ENCODE results near the gene ZNF106. TPM values are rescaled to one million over a fixed set of nuclear protein-coding genes. Genes with fewer than 3 reads are reported as not detected.

Gene ZNF106
- total RNA-seq, result 57.6 to 80.2 TPM (median 58.1 TPM) in 3 replicates
- long read RNA-seq, partial matches to known transcripts, result 12 of 22 reads
- long read RNA-seq, other reads (novel, unspliced or antisense), result 10 of 22 reads

- no peaks in the 10 kb centered on the region for H3K36me3 Mint-ChIP-seq (ENCODE audit: low read depth)
- H3K4me1 Mint-ChIP-seq (ENCODE audit: low read depth), result peaks cover 48% of the 10 kb centered on the region
- no peak for DNase-seq (ENCODE audit: low spot score)
- peak within 1 kb of the TSS; percentile 88 for H3K4me3 Mint-ChIP-seq (ENCODE audit: unreplicated experiment)
- H3K27ac Mint-ChIP-seq (ENCODE audit: unreplicated experiment), result peak within 1 kb of the TSS; percentile 100
- TF ChIP-seq, protein P1, sequence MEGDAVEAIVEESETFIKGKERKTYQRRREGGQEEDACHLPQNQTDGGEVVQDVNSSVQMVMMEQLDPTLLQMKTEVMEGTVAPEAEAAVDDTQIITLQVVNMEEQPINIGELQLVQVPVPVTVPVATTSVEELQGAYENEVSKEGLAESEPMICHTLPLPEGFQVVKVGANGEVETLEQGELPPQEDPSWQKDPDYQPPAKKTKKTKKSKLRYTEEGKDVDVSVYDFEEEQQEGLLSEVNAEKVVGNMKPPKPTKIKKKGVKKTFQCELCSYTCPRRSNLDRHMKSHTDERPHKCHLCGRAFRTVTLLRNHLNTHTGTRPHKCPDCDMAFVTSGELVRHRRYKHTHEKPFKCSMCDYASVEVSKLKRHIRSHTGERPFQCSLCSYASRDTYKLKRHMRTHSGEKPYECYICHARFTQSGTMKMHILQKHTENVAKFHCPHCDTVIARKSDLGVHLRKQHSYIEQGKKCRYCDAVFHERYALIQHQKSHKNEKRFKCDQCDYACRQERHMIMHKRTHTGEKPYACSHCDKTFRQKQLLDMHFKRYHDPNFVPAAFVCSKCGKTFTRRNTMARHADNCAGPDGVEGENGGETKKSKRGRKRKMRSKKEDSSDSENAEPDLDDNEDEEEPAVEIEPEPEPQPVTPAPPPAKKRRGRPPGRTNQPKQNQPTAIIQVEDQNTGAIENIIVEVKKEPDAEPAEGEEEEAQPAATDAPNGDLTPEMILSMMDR (IDR thresholded peaks at IDR 0.05), result peak; percentile 49
- no peaks in the 10 kb centered on the region for H3K27me3 Mint-ChIP-seq (ENCODE audit: low read depth)
- H3K9me3 Mint-ChIP-seq (ENCODE audit: low read depth), result no peaks in the 10 kb centered on the region
Measured at GRCh38 chr15:42490671-42491538, at the start of gene ZNF106. Gene ZNF106, minus strand, starts transcription at chr15:42491141. Its CDS starts 18,852 bp downstream, at chr15:42472289.

GRCh38 chr15:42533246-42533645 is 42.3 kb upstream of the ZNF106 start:
- H3K27me3 Mint-ChIP-seq (ENCODE audit: low read depth), result no peaks in the 10 kb centered on the region
- DNase-seq (ENCODE audit: low spot score), result no peak
- H3K4me1 Mint-ChIP-seq (ENCODE audit: low read depth), result no peaks in the 10 kb centered on the region
- no peak overlapping the region for H3K27ac Mint-ChIP-seq (ENCODE audit: unreplicated experiment)
- no peaks in the 10 kb centered on the region for H3K9me3 Mint-ChIP-seq (ENCODE audit: low read depth)
- no peak overlapping the region for H3K4me3 Mint-ChIP-seq (ENCODE audit: unreplicated experiment)
- TF ChIP-seq, protein P1 (IDR thresholded peaks at IDR 0.05), result no peak
- H3K36me3 Mint-ChIP-seq (ENCODE audit: low read depth), result peaks cover 28% of the 10 kb centered on the region

DNA sequence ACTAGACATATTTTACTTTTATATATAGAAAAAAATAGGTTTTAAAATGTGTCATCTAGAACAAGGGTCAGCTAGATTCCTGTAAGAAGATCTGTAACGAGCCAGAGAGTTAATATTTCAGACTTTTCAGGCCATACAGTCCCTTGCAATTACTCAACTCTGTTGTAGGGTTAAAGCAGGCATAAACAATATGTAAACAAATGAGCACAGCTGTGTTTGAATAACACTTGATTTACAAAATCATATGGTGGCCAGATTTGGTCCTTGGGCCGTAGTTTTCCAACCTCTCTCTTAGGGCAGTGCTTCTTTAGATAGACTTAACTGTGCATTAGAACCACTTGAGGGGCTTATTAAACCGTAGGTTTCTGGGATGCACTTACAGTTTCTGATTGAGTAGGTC is 38.0 kb upstream of the ZNF106 start:
- Mint-ChIP-seq H3K36me3 (ENCODE audit: low read depth) (peaks cover 27% of the 10 kb centered on the region), H3K27me3 (ENCODE audit: low read depth) (no peaks in the 10 kb centered on the region), H3K4me1 (ENCODE audit: low read depth) (no peaks in the 10 kb centered on the region), H3K4me3 (ENCODE audit: unreplicated experiment) (no peak overlapping the region), H3K9me3 (ENCODE audit: low read depth) (no peaks in the 10 kb centered on the region), H3K27ac (ENCODE audit: unreplicated experiment) (no peak overlapping the region)
- TF ChIP-seq, protein P1 (IDR thresholded peaks at IDR 0.05), result no peak
- DNase-seq (ENCODE audit: low spot score), result no peak

DNA sequence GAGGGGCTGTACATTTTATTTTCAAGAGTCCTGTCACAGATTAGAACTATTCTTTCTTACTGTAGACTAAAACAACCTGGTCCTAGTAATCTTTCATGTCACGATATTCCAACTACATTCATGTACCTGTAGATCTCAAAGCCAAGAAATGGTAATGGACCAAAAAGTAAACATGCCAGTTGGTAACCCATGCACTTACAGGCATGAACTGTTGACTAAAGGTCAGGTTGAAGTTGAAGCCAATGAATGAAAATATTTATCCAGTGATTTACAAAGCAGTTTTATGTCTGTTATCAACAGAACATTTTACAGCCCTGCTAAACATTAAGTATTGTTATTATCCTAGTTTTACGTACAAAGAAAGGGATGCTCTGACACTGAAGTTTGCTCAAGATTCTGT is 32.4 kb upstream of the ZNF106 start:
- no peak for DNase-seq (ENCODE audit: low spot score)
- H3K4me3 Mint-ChIP-seq (ENCODE audit: unreplicated experiment), result no peak overlapping the region
- peaks cover 21% of the 10 kb centered on the region for H3K36me3 Mint-ChIP-seq (ENCODE audit: low read depth)
- H3K27me3 Mint-ChIP-seq (ENCODE audit: low read depth), result no peaks in the 10 kb centered on the region
- H3K4me1 Mint-ChIP-seq (ENCODE audit: low read depth), result no peaks in the 10 kb centered on the region
- H3K27ac Mint-ChIP-seq (ENCODE audit: unreplicated experiment), result no peak overlapping the region
- TF ChIP-seq, protein P1 (IDR thresholded peaks at IDR 0.05), result no peak
- no peaks in the 10 kb centered on the region for H3K9me3 Mint-ChIP-seq (ENCODE audit: low read depth)

GRCh38 chr15:42511007-42511391 is 20.1 kb upstream of the ZNF106 start:
- Mint-ChIP-seq H3K4me3 (ENCODE audit: unreplicated experiment) (no peak overlapping the region), H3K27ac (ENCODE audit: unreplicated experiment) (no peak overlapping the region), H3K9me3 (ENCODE audit: low read depth) (no peaks in the 10 kb centered on the region), H3K27me3 (ENCODE audit: low read depth) (no peaks in the 10 kb centered on the region), H3K4me1 (ENCODE audit: low read depth) (peaks cover 30% of the 10 kb centered on the region), H3K36me3 (ENCODE audit: low read depth) (peaks cover 18% of the 10 kb centered on the region)
- TF ChIP-seq, protein P1 (IDR thresholded peaks at IDR 0.05), result no peak
- no peak for DNase-seq (ENCODE audit: low spot score)
